GM21528 (cell line): Measurements from ENCODE around the gene AK9.

Source experiments
- ATAC-seq: cut with Tn5 transposase; IDR thresholded peaks from one replicate; pipeline ENCODE4 v1.9.1; 2021; ENCODE audit warnings: mild to moderate bottlenecking, moderate library complexity; ENCODE audit not compliant: unreplicated experiment, low FRiP score

The AK9 gene

GRCh38 chr6:109515781-109516409 lies 175.1 kb downstream of the AK9 start:
- no peak for ATAC-seq

DNA sequence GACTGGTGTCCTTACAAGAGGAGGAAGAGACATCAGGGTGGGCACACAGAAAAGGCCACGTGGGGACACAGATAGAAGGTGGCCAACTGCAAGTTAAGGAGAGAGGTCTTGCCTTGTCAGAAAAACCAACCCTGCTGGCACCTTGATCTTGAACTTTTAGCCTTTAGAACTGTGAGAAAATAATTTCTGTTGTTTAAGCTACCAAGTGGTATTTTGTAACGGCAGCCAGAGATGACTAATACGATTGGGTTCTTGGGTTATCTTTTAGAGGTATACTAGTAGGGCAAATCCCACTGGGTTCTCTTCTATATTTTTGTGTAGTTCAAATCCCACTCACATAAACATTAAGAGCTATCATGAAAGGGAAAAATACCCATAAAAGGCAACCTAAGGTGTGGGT lies 176.1 kb downstream of the AK9 start:
- no peak for ATAC-seq

- ATAC-seq: no peak
Measured at GRCh38 chr6:109513571-109514071, 177.4 kb downstream of the AK9 start.

DNA sequence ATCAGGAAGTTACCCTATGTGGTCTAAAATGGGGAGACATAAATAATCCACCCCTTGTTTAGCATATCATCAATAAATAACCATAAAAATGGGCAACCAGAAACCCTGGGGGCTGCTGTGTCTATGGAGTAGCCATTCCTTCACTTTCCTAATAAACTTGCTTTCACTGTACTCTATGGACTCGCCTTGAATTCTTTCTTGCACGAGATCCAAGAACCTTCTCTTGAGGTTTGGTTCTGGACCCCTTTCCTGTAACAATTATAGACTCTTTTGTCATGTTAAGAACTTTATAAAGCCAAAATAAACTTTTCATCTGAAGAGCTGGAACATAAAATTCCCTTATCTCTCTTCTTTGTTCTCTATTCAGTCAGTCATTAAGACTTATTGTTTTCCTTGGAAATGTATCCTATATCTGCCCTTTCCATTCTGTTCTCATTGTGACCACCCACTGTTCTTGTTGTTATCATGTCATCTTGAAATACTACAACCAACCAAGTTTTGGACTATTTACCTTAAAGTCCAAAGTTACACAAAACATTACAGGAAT lies 178.7 kb downstream of the AK9 start:
- no peak for ATAC-seq

- no peak for ATAC-seq
Measured at GRCh38 chr6:109511832-109512231, 179.2 kb downstream of the AK9 start.

DNA sequence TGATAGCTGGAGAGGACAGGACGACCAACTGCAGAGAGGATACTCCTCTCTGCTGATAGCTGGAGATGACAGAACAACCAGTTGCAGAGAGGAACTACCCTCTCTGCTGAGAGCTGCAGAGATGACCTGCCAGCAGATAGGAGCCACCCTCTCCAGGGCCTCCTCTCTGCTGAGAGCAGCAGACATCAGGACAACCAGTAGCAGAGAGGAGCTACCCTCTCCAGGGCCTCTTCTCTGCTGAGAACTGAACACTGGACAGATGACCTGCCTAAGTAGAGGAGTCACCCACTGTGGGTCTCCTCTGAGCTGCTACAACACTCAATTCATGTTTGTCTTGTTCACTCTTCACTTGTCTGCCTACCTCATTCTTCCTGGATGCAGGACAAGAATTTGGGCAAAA lies 180.6 kb downstream of the AK9 start:
- ATAC-seq: no peak

GRCh38 chr6:109508166-109508860 lies 182.7 kb downstream of the AK9 start:
- ATAC-seq: no peak

DNA sequence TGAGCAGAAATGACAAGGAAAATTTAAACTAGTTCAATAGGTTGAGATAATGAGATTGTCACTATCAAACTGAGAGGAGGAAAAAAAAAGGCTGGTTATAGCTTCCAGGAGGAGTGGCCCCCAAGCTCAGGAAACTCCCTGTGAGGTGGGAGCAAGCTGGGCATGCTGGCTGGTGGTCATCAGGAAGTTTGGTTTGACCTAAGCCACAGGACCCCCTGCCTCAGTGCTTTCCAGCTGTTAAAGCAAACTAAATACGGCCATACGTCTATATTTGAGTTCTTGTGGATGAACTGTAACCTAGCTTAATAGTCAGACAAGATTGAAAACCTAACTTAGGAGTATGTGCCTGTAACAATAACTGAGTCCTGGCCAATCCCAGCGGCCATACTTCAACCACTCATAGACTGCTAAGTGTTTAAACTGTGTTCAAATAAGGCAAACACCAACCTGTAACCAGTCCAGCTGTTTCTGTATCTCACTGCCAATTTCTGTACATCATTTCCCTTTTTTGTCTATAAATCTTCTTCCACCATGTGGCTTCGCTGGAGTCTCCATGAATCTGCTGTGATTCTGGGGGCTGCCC lies 183.4 kb downstream of the AK9 start:
- ATAC-seq: no peak

GRCh38 chr6:109506841-109507240 lies 184.2 kb downstream of the AK9 start:
- ATAC-seq: no peak

- no peak for ATAC-seq
Measured at GRCh38 chr6:109506314-109506713, 184.7 kb downstream of the AK9 start.

- ATAC-seq: no peak
Measured at GRCh38 chr6:109503327-109504224, 187.4 kb downstream of the AK9 start.

DNA sequence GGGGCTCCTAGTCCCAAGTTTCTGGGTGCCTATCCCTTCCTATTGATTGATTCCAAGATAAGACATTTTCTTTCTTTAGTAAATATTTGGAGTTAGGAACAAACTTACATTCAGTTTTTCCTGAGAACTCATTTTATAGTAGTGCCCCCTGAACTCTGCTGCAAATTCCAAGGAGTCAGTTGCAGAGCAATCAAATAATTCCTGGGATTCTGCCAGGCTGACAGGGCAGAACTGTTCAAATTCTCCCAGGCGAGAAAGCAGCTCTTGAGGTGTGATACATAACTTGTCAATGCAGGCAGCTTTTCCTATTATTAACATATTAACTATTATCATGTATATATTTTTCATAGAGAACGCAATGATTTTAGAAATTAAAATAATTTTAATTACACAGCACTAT lies 192.1 kb downstream of the AK9 start:
- ATAC-seq: no peak

- no peak for ATAC-seq
Measured at GRCh38 chr6:109498052-109498451, 192.9 kb downstream of the AK9 start.

DNA sequence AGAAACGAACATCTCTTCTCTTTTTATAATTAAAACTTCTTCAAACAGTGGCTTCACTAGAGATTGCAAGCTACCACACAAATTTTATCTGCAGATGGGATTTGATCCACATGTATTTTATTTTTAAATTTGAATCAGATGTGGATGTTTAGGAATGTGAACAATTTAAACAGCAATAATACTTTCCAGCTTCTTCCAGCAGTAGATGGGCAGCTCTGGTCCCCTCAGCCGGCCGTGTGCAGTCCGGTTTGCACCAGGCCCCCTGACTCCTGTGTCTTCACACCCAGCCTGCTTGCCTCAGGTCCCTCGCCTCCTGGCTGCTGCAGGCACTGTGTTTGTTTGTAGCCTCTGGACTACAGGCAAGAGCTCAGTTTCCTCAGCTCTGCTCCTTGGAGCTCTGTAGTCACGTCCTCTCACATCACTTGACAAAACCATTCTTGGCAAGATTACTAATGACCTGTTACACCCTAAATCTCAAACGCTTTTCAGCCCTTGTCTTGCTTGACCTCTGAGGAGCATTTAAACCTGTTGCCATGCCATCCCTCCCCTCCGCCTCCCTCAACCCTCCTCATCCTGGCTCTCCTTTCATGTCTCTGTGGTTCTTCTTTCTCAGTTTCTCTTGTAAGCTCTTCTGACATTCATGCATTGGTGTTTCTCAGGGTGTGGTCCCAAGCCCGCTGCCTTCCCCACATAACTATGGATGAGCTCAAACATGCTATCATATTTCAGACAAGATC lies 194.8 kb downstream of the AK9 start:
- ATAC-seq: no peak

DNA sequence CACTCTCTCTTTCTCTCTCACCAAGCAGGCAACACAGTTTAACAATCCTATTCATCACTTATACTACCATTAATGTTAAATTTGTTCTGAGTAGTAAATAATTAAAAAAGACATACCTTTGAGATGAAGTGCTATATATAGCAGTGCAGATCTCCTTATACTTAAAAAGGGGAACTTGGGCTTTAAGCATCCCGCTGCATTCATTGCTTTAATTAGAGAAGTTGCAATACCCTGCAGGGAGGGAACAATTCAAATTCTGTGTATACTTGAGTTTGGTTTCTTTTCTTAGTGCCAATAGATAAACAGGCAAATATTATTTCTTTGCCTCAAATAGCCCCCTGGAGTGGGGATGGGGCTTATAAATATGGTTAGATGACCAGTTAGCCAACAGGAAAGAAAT lies 197.1 kb downstream of the AK9 start:
- ATAC-seq: no peak

GRCh38 chr6:109491207-109491938 lies 199.6 kb downstream of the AK9 start:
- no peak for ATAC-seq

DNA sequence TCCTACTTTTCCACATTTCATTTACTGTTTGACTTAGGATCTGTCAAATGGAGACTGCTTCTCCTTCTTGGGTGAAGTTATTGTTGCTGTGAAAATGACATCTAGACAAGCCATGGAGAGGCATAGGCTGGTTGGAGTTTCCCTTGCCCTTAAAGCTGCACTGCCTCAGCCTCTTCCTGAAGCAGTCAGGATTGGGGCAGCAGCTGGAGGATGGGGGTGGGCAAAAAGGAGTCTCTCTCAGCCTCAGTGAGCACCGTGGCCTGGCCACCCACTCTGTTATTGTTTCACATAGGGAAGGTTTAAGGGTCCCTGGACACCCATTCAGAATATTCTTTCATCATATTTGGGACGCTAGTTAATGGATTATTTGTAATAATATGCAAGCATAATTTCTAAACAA lies 200.3 kb downstream of the AK9 start:
- ATAC-seq: no peak

GRCh38 chr6:109488001-109488400 lies 203.0 kb downstream of the AK9 start:
- no peak for ATAC-seq

GRCh38 chr6:109486068-109486467 lies 204.9 kb downstream of the AK9 start:
- no peak for ATAC-seq
